Globus pallidus (tissue), 1 donor: ENCODE data around the gene RNF224.

Experiments used
- DNase-seq: peaks from one replicate; pipeline ENCODE4 v3.0.0-alpha.2; 2015; ENCODE audit warnings: low spot score

The RNF224 gene

DNA sequence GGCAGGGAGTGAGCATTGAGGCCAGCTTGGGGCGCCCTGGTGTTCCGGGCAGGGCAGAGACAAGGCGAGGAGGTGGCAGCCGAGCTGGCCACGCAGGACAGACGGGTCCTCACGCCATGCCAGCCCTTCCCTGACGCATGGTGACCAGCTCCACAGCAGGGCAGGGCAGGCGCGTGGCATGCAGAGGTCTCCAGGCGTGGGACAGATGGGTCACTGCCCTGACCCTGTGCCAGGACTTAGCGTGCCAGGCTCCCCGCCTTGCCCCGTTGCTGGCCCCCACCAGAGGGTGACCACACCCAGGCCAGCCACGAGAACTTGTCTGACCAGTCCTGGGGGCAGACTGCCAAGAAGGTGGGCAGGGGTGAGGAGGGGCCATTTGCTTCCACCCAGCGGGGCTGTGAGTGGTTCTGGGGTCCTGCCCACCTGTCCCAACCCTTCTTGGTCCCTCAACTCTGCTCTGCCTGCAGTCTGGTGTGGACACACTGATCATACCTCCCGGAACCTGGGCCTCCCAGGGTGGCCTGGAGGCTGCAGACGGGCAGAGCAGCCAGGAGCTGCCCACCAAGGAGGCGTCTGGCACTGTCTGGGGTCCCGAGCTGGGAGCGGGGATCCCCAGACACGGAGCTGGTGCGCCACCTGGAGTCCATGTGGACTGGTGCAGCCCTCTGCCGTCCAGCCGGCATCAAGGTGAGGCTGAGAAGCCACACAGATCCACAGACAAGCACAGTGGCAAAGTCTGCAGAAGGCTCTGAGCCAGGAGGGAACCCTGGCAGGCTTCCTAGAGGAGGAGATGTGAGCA lies at the start of gene RNF224:
RNF224 (plus strand) TSS at position 449 of the 799 bp plus-strand sequence. CDS start 834 bp downstream, outside the sequence.
- DNase-seq: no peak

DNA sequence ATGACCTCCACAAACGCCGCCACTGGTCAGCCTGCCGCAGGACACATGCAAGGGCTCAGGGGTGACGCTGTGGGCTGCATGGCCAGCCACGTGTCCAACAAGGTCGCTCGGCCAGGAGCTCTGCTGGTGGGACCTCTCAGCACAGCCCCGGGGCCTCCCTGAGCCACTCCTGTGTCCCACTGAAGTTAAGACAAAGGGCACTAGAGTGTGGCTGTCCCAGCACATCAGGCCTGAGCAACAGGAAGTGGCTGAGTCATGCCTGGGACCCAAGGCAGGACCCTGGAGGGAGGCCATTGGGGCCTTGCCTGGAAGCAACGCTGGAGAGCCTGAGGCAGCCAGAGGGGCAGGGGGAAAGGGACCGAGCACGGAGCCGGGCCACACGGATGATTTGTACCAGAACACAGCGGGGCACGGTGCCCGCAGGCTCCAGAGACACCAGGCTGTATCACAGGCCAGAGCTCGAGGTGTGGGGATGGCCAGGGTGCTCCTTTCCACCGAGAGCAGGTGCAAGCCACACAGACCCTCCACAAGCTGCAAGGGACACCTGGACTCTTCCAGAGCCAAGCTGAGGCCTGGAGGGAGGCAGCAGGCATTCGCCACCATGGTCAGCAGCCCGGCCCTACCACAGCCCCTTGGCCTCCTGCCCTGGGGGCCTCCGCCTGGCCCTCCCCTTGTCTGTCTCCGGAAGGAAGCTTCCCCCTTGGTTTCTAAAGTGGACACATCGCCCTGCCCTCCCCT lies 48.9 kb upstream of the RNF224 start:
- DNase-seq: no peak

DNA sequence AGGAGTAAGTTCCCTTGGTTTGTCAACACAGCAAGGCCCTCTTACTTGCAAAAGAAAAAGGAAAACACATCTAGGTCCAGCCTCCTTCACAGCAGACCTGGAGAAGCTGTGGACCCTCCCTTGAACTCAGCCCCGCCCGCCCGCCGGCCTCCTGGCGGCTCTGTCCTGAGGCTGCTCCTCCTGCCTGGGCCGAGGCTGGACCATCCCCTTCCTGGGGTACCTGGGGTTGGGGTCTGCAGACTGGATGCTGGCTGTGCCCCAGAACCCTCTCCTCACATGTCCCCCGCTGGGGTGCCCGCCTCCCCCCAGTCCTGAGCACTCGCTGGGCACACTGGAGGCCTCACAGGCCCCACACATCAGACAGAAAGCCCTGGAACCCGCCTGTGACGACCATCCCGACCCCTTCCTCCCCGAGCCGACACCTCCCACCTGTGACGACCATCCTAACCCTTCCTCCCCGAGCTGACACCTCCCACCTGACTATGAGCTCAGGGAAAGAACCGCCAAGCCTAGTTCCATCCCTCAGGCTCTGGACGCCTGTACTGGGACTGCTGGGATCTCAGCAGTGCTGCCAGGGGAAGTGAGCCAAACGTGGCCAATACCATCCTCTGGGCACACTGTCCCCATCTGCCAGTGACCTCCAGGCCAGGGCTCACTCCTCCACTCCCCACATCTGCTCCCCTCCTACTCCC lies 48.2 kb upstream of the RNF224 start:
- no peak for DNase-seq

DNA sequence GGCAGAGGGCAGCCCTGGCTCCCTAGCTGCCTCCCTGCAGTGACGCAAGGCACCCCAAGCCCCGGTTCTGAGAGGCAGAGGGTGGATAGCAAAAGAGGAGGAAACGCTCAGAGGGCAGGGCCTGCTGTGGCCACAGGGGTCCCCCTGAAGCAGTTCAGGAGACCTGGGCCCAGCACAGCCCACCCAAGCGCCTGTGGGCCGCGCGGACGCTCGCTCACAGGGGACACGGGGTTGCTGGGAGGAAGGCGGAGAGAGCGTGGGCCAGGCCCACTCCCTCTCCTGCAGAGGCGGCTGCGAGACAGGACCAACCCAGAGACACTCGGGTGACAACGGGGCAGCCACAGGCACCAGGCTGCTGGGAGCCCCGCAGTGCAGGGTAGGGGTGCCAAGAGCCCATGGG lies 47.5 kb upstream of the RNF224 start:
- DNase-seq: no peak

DNA sequence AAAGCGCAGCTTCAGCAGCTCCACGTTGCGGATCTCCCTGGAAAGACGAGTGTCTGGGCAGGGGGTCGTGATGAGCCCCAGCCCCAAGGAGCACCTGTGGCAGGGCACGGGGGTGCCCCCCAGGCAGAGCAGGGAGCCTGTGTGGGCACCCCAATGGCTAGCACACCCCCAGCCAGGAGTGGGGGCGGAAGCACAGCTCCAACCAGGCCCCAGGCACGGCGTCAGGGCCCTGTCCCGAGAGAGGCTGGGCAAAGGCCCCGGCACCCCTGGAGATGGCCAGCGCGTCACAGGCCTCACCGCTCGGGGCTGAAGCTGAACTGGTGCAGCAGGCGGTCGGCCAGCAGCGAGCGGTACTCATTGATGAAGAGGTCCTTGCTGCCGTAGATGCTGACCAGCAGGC lies 46.8 kb upstream of the RNF224 start:
- no peak for DNase-seq

DNA sequence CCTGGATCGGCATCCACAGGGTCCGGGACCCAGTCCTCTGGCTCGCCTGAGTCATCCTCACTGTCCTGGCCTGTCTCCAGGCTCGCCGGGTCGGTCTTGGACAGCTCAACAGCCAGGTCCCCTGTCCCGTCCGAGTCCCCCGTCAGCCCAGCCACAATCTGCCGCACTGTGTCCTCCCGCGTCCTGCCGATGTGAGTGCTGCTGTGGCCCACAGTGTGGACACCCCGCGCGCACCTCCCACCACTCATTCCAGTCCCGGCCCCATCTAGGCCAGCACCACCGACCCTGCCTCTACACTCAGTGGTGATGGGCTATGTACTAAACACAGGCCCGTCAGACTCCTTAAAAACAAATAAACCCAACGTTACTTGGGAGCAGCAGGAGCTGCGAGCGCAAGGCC lies 45.6 kb upstream of the RNF224 start:
- no peak for DNase-seq

DNA sequence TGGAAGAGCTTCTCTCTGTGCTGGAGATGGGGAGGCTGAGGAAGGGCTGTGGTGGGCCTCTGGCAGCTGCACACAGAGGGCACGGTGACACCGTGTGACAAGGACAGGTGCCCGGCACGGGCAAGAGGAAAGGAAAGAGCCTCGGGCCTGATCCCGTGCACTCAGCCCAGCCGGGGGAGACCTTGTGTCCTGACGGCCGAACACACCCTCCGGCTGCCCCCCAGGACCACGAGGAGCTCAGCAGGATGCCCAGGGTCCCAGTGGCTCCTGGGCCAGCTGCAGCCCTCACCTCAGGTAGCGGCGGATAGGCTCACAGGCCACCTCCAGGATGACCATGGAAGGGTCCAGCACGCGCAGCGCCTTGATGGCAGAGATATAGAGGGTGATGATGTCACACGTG lies 44.5 kb upstream of the RNF224 start:
- DNase-seq: no peak

DNA sequence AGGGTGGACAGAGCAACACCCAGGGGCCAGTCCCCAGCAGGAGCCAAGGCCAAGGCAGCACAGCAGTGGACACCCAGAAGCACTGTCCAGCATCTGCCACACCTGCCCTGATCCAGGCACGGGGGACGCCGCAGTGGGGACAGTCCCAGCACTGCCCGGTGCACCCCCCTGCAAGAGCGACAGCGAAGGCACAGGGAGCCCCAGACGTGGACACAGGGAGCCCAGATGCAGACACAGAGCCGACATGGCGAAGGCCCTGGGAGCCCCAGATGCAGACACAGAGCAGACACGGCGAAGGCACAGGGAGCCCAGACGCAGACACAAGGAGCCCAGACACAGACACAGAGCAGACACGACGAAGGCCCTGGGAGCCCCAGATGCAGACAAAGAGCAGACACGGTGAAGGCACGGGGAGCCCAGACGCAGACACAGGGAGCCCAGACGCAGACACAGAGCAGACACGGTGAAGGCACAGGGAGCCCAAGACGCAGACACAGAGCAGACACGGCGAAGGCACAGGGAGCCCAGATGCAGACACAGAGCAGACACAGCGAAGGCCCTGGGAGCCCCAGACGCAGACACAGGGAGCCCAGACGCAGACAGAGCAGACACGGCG lies 43.2 kb upstream of the RNF224 start:
- DNase-seq: no peak

DNA sequence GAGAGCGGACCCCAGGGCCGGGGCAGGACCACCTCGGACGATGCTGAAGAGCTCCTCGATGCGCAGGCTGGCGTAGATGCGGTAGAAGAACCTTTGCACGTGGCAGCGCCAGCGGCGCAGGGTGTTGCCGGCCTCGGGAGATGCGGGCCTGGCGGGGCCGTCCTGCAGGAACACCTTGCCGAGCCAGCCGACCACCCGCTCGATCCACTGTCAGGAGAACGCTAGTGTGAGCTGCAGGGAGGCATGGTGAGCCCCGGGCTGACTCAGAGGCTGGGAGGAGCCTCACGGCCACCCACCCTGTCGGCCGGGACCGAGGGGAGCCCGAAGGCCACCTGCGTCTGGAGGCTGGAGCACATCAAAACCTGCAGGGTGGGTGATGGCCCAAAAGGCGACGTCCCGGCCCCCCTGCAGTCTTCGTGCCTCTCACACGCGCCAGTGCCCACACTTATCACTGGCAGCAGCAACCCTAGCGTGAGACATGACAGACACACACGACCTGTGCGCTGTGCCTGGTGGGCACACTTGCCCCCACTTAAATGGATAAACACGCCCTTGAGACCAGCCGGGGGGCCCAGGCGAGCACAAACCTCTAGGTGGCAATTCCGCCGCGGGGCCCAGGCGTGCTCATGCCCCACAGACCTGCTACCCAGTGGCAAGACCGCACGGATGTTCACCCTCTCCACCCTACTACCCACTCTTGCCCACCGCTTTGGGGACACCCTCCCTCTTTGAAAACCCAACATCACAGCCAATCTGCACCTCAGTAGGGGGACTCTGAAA lies 42.2 kb upstream of the RNF224 start:
- no peak for DNase-seq

DNA sequence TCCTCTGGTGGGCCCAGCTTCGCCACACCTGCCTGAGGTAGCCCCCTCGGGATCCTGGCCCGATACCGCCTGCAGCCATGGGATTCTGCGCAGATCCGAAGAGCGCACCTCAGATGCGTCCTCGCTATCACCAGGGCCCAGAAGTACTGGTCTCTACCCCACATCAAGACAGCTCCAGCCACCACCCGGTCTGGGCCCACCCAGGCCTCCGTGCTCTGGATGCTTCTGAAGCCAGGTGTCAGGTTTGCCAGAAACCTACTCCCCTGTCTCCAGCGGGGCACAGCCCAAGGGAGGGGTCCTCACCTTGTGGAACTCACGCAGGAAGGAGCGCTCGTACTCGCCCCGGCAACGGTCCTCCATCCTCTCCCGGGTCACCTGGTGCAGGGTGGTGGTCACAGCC lies 41.4 kb upstream of the RNF224 start:
- no peak for DNase-seq

DNA sequence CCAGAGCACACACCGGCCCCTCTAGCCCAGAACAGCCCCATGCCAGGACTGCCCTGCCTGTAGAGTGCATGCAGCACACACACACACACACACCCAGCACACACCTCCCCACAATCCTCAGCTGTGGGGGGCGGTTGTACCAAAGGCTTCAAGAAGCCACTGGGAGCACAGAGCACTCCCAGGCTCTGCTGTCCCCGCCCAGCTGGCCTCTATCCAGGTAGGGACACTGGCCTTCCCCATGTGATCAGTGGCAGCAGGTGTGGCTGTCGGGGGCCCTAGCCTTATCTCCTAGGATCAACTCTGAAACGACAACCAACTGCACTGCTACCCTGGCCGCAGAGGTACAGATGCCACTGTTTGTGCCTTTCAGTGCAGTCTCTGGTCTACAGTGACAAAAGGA lies 40.9 kb upstream of the RNF224 start:
- no peak for DNase-seq

DNA sequence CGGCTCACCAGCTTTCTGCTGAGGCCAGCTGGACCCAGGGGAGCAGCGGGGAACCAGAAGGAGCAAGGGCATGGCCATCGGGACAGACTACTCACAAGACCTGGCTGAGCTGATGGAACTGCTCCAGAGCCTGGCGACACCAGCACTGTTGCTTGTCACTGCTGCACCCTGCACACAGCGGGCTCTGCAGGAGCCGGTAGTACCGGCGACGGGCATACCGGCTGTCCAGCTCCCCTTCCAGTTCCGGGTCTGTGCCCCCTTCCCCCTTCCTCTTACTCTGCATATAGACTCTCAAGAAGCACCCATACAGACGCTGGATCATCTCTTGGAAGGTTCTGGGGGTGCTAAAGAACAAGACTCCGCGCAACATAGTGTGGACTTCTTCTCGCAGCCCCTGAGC lies 39.9 kb upstream of the RNF224 start:
- DNase-seq: no peak

DNA sequence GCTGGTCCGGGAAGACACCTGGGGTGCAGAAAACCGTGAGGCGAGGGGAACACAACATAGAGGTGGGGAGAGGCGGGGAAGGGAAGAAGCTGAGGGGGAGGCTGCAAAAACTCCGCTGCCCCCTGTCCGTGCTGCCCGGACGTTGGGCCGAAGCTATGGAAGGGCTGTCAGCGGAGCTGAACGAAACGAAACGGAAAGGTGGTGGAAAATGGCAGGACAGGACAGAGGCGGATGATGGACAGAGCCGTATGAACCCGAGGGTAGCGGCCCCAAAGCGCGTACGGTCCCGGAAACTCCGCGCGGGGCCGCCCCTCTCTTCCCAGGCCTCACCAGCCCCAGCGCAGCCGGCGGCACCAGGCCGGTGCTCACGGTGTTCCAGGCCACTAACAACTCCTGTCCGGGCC lies 39.2 kb upstream of the RNF224 start:
- DNase-seq: no peak

DNA sequence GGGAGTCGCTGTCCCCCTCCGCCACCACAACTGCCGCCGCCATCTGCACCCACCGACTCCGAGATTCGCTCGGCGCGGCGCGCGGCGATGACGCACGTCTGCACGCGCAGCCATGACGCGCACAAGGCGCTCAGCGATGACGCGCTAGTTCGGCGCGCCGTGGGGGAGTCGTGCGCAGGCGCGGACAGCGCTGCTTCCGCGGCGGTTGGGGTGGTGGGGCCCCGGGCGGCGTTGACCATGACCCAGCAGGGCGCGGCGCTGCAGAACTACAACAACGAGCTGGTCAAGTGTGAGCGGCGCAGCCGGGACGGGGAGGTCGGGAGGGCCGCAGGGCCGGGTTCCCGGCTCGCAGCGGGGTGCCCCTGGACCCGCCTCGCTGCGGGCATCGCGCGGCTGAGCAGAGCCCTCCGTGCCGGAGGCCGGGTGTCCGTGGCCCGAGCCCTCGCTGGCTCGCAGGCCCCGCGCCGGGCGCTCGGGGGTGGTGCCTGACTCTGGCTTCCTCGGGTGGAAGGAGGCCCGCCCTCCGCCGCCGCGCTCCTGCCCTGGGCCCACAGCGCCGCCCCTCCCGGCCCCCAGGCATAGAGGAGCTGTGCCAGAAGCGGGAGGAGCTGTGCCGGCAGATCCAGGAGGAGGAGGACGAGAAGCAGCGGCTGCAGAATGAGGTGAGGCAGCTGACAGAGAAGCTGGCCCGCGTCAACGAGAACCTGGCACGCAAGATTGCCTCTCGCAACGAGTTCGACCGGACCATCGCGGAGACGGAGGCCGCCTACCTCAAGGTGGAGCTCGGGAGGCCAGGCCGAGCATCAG lies 38.6 kb upstream of the RNF224 start, which contains the start of the genes ANAPC2 and SSNA1:
ANAPC2 (minus strand) TSS at position 71 of the 807 bp plus-strand sequence; CDS start at position 43, 28 bp downstream.
SSNA1 (plus strand) TSS at position 187 of the 807 bp plus-strand sequence; CDS start at position 238, 51 bp downstream.
- peak; percentile 93 for DNase-seq

DNA sequence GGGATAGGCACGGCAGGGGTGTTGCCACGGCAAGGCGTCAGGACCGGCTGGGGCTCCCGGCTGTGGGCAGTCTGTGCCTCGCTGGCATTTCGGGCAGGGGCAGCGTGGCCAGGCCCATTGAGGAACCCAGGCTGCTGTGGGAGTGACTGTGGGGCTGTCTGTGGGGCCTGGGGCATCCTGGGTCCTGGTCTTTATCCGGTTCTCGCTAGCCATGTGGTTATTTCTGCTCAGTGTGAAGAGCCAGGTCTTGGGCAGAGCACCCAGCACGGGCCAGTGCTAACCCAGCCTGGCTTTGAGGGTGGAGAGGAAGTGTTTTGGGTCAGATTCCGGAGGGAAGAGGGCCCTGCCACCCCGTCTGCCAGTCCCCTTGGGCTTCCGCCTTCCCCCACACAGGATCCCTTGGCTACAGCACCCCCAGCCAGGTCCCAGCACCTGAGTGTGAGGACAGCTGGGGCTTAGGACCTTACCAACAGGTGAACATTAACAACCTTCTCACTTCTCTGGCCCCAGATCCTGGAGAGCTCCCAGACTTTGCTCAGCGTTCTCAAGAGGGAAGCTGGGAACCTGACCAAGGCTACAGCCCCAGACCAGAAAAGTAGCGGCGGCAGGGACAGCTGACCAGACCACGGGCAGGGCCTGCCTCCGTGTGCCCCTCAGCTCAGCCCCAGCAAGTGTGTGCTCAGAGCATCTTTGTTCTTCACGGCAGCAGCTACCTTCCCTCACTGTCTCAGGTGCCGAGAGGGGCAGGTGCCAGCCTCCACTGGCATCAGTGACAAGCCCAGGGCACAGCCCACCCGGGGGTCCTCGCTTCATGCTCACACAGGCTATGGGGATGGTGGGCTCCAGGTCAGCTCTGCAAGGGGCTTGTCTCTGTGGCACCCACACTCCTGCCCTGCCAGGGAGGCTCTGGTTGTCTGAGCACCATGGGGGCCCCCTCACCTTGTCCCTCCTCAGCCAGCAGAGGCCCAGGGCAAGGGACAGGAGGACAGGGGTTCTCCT lies 37.7 kb upstream of the RNF224 start:
- no peak for DNase-seq

DNA sequence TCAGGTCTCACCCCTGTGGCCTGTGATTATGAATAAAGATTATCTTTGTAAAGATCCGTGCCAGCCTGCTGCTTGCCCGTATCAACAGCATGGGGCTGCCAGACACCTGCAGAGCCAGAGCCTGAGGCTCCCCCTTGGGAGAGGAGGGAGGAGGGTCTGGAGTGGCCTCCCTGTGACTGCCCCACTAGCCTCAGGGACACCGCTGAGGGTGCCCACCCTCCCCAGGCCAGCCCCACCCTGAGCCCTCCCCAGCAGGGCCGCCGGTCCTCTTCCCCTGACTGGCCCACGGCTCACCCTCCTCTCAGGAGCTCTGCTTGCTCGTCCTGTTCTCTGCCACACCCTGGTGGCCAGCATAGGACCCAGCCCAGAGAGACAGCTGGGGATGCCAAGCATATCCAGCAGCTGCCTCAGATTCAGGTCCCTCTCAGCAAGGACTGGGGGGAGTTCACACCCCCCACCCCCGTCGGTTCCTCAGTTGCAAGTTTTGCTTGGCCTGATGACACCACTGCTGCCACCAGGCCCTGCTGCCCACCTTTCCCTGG lies 36.9 kb upstream of the RNF224 start:
- no peak for DNase-seq

DNA sequence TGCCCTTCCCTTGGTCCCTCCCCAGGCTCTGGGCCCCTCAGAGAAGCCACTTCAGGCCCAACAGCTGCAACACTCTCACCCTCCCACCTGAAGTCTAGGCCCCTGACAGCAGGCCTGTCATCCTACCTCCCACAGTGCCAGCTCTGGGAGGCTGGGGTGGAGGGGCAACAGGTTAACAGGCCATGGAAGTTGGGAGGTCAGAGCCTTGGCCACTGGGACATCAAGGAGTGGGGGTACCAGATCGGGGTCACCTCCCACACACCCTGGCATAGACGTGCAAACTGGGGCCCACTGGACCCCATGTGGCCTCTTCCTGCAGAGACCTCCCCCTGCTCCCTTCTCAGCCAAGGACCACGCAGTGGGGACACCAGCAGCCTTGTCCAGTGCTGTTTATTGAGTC lies 36.1 kb upstream of the RNF224 start:
- no peak for DNase-seq

DNA sequence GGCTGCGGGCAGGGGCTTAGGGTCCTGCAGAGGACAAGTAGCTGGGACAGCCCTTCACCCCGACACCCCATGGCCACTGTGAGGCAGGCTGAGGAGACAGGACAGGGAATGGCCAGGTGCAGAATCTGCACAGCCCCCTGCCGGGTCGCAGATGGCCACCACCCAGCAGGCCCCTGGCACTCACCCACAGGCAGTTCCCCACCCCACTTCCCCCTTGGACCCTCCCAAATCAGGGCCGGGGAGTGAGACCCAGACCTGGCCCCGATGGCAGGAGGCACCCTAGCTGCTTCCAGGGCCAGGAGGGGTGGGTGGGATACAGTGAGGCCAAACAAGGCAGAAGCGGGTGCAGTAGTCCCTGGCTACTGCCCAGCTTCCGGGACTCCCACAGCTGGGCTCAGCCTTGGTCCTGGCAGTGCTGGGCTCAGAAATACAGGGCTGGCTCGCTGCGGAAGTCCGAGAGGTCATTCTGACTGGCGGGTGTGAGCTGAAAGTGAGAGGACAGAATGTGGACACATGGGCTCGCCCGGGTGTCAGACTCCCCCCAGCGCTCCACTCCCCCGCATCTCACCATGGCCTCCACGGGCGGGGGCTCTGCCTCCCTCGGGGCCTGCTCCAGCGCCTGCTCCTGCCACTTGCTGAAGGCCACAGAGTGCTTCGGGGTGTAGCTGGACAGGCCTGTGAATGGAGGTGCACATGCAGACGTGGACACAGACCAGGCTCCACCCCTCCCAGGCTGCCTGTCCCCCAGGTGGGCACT lies 35.4 kb upstream of the RNF224 start:
- DNase-seq: peak; percentile 93
